Cardiac muscle cell (in vitro differentiated cells and primary cell): ENCODE results near the gene PRSS53. TPM values are rescaled to one million over a fixed set of nuclear protein-coding genes. Genes with fewer than 3 reads are reported as not detected.

Experiments
- DNase-seq, 2 donors: peaks; one replicate each; pipeline versions ENCODE4 v3.0.0 to v3.0.0-alpha.2; 2010 to 2017; ENCODE audit warnings: low read depth in 1 of 2, low spot score in 1 of 2
- H3K27ac ChIP-seq: fragments of 200-600 bp; sonication (generic); 2 replicates; pipeline ENCODE4 v1.5.1; 2016
- H3K27me3 ChIP-seq: fragments of 200-600 bp; sonication (generic); 2 replicates; pipeline ENCODE4 v1.6.0; 2016; ENCODE audit warnings: control low read depth
- H3K36me3 ChIP-seq: fragments of 200-600 bp; sonication (generic); 2 replicates; pipeline ENCODE4 v1.5.1; 2016; ENCODE audit warnings: control low read depth
- H3K4me1 ChIP-seq: fragments of 200-600 bp; sonication (generic); 2 replicates; pipeline ENCODE4 v1.8.1; 2017; ENCODE audit warnings: low read depth, mild to moderate bottlenecking, mixed run types
- H3K4me3 ChIP-seq: fragments of 200-600 bp; sonication (generic); 2 replicates; pipeline ENCODE4 v1.5.1; 2016; ENCODE audit warnings: mild to moderate bottlenecking
- H3K9me3 ChIP-seq: fragments of 200-600 bp; sonication (generic); 2 replicates; pipeline ENCODE4 v1.5.1; 2017; ENCODE audit warnings: low read depth, mild to moderate bottlenecking, control low read depth
- polyA plus RNA-seq: library from polyadenylated mRNA; unstranded; fragments of >200 nt; fragmentation: Nextera tagmentation; extraction: Ambion mirVana; gene quantifications from 2 replicates; pipeline ENCODE4 v1.2.1, GENCODE V29; 2016
- total RNA-seq: library from RNA; depleted of rRNA; stranded (reverse); fragments of >200 nt; gene quantifications from 2 replicates; pipeline ENCODE4 v1.2.3, GENCODE V29; 2016
- TF ChIP-seq, protein P1 (sequence below): IDR thresholded peaks from 2 replicates; pipeline ENCODE4 v1.5.1; 2012; ENCODE audit warnings: low read depth, mild to moderate bottlenecking, low read length

PRSS53 gene
- total and polyA plus RNA-seq, 2 experiments from 2014 or later = 0.35 to 5.8 TPM

DNA sequence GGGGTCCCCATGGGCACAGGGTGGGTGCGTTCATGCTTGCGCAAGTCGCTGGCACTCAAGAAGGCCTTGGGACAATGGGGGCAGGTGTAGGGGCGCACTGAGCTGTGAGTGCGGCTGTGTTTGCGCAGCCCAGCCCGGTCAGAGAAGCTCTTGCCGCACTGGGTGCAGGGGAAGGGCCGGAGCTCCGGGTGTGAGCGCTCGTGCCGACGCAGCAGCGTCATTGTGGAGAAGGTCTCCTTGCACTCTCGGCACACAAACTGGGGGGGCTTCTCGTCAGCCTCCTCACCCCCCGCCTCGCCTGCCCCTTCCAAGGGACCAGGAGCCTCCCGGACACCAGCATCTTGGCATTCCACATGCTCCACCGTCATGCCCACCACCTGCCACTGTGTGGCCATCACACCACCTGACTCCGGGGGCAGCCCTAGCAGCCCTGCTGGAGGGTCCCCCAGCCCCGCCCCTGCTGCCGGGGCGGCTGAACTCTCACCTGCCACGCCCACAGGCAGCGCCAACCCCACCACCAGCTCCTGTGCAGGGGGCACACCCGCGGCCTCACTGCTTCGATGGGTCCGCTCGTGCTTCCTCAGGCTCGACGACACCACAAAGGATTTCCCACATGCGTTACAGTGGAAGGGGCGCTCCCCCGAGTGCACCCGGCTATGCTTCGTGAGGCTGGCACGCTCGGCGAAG is 27.5 kb downstream of the PRSS53 start:
- H3K4me1 ChIP-seq = no peaks in the 10 kb centered on the region
- no peak for DNase-seq
- no peak overlapping the region for H3K27ac ChIP-seq
- TF ChIP-seq, protein P1, sequence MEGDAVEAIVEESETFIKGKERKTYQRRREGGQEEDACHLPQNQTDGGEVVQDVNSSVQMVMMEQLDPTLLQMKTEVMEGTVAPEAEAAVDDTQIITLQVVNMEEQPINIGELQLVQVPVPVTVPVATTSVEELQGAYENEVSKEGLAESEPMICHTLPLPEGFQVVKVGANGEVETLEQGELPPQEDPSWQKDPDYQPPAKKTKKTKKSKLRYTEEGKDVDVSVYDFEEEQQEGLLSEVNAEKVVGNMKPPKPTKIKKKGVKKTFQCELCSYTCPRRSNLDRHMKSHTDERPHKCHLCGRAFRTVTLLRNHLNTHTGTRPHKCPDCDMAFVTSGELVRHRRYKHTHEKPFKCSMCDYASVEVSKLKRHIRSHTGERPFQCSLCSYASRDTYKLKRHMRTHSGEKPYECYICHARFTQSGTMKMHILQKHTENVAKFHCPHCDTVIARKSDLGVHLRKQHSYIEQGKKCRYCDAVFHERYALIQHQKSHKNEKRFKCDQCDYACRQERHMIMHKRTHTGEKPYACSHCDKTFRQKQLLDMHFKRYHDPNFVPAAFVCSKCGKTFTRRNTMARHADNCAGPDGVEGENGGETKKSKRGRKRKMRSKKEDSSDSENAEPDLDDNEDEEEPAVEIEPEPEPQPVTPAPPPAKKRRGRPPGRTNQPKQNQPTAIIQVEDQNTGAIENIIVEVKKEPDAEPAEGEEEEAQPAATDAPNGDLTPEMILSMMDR = no peak
- no peak overlapping the region for H3K4me3 ChIP-seq
- no peaks in the 10 kb centered on the region for H3K36me3 ChIP-seq
- H3K27me3 ChIP-seq = no peaks in the 10 kb centered on the region
- H3K9me3 ChIP-seq = no peaks in the 10 kb centered on the region

DNA sequence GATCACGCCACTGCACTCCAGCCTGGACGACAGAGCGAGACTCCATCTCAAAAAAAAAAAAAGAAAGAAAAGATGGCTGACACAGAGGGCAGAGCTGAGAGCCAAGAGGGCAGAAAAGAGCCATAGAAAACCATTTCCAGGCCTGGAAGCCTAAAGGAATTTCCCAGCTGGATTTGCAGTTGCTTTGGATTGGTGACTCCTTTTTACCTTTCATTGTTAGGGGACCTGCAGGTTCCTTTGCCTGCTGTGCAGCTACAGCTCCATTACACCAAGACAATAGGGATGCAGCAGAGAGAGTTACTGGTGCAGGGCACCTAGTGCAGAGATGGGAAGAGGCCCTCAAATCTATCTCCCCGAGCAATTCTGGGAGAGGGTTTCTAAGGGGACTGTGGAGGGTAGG is 33.1 kb downstream of the PRSS53 start:
- no peak for DNase-seq
- TF ChIP-seq, protein P1 = no peak
- Histone ChIP-seq H3K9me3 (no peaks in the 10 kb centered on the region), H3K4me3 (no peak overlapping the region), H3K27me3 (no peaks in the 10 kb centered on the region), H3K4me1 (no peaks in the 10 kb centered on the region), H3K36me3 (no peaks in the 10 kb centered on the region), H3K27ac (no peak overlapping the region)

DNA sequence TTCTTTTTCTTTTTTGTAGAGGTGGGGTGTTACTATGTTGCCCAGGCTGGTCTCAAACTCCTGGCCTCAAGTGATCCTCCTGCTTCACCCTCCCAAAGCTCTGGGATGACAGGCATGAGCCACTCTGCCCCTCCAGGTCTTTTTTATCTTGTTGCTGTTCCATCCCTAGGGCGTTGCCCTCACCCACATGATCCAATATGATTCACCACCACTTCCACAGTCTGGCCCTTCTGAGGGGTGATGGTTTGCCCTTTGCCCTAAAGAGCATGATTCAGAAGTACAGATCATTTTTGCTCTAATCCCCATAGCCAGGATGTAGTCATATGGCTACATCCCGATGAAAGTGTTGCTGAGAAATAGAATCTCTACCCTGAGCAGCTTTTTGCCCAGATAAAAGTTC is 36.6 kb downstream of the PRSS53 start:
- DNase-seq = peak in 1 of 2 donors; percentile 81
- Histone ChIP-seq H3K4me3 (no peak overlapping the region), H3K36me3 (no peaks in the 10 kb centered on the region), H3K27me3 (no peaks in the 10 kb centered on the region), H3K9me3 (no peaks in the 10 kb centered on the region), H3K4me1 (no peaks in the 10 kb centered on the region), H3K27ac (no peak overlapping the region)
- TF ChIP-seq, protein P1 = no peak

DNA sequence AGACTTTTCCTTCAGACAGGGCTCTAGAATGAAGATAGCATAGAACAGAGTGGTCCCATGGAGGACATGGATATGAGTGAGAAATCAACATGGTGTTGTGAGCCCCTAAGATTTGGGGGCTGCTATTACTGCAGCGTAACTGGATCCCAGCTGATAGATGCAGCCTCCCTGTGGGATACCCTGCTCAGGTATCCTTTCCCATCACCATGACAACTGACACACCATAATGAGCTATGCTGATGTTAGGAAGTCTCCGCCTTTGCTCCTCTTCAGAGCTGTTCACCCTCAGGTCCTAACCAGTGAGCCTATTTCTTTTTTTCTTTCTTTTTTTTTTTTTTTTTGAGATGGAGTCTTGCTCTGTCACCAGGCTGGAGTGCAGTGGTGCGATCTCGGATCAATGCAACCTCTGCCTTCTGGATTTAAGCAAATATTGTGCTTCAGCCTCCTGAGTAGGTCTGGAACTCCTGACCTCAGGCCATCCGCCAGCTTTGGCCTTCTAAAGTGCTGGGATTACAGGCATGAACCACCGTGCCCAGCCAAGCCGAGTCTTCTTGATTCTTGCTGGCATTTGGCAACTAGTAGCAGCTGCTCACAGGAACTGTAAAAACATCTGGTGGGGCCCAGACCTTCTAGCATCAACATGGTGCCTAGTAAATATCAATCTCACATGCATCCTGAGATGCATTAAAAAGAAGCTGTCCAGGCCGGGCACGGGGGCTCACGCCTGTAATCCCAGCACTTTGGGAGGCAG is 38.3 kb downstream of the PRSS53 start:
- no peak for DNase-seq
- H3K4me1 ChIP-seq = no peaks in the 10 kb centered on the region
- H3K4me3 ChIP-seq = no peak overlapping the region

DNA sequence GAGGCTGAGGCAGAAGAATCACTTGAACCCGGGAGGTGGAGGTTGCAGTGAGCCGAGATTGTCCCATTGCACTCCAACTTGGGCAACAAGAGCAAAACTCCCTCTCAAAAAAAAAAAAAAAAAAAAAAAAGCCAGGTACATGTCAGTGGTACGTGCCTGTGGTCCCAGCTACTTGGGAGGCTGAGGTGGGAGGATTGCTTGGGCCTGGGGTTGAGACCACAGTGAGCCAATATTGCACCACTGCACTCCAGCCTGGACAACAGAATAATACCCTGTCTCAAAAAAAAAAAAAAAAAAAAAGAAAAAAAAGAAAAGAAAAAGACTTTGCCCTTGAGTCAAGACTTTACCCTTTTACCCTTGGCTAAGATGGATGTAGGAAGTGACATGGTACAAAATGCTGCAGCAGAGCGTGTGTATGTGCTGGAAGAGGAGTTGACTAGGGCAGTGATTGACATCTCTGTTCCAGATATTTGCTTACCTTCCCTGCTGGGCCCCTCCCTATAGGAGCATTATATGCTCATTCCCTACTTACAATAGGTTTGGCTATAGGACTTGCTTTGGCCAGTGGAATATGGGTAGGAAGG is 44.8 kb downstream of the PRSS53 start:
- no peaks in the 10 kb centered on the region for H3K4me1 ChIP-seq
- TF ChIP-seq, protein P1 = no peak
- no peak overlapping the region for H3K4me3 ChIP-seq
- no peak for DNase-seq
- no peak overlapping the region for H3K27ac ChIP-seq
- H3K9me3 ChIP-seq = no peaks in the 10 kb centered on the region
- H3K27me3 ChIP-seq = no peaks in the 10 kb centered on the region
- H3K36me3 ChIP-seq = peaks cover 5% of the 10 kb centered on the region

More for the DNA sequence above, 38.3 kb downstream of the PRSS53 start:
- H3K27me3 ChIP-seq = no peaks in the 10 kb centered on the region
- H3K27ac ChIP-seq = no peak overlapping the region
- H3K9me3 ChIP-seq = no peaks in the 10 kb centered on the region
- H3K36me3 ChIP-seq = no peaks in the 10 kb centered on the region
- TF ChIP-seq, protein P1 = no peak
